Body of pancreas (tissue), 4 donors: ENCODE results near the gene FBXO31. TPM values are rescaled to one million over a fixed set of nuclear protein-coding genes. Genes with fewer than 3 reads are reported as not detected.

Source experiments
- ATAC-seq: fragments of 150-250 bp; one replicate; pipeline ENCODE4 v1.9.1; 2016
- DNase-seq, 4 donors: peaks; one replicate each; pipeline ENCODE4 v3.0.0-alpha.2; 2019
- H3K27ac ChIP-seq, 4 donors: fragments of 200-600 bp; sonication (generic); 1 replicate in 3 of 4; 2 replicates in 1 of 4; pipeline versions ENCODE4 v1.5.1 to v1.6.1; 2016 to 2019; ENCODE audit warnings: mild to moderate bottlenecking in 1 of 4, mixed read lengths in 1 of 4, moderate library complexity in 1 of 4
- H3K27me3 ChIP-seq, 2 donors: fragments of 200-600 bp; sonication (generic); one replicate each; pipeline ENCODE4 v1.6.0; 2016; ENCODE audit warnings: mild to moderate bottlenecking in 1 of 2
- H3K36me3 ChIP-seq, 2 donors: fragments of 200-600 bp; sonication (generic); replicated peaks in 1 of 2; 2 replicates each; pipeline ENCODE4 v1.5.1; 2016; ENCODE audit warnings: low read depth in 2 of 2; ENCODE audit not compliant: insufficient read depth in 1 of 2
- H3K4me1 ChIP-seq: fragments of 200-600 bp; sonication (generic); one replicate; pipeline ENCODE4 v1.6.0; 2016
- H3K4me3 ChIP-seq, 2 donors: fragments of 200-600 bp; sonication (generic); 1 replicate in 1 of 2; 2 replicates in 1 of 2; pipeline ENCODE4 v1.5.1; 2016 to 2019
- H3K9me3 ChIP-seq, 3 donors: fragments of 200-600 bp; sonication (generic); 1 replicate in 2 of 3; 2 replicates in 1 of 3; pipeline ENCODE4 v1.5.1; 2016
- POLR2A ChIP-seq, 3 donors: fragments of 450-650 bp; IDR thresholded peaks; one replicate each; pipeline ENCODE4 v1.6.1; 2016; ENCODE audit warnings: antibody characterized with exemption in 3 of 3, mild to moderate bottlenecking in 2 of 3
- WGBS, 2 donors: methylation state at CpG; one replicate each; pipeline ENCODE4 v1.1.5; 2017; 5-methylcytosine and 5-hydroxymethylcytosine counted together
- intact Hi-C: fragments of 100-400 bp; cut with DNase I; formaldehyde crosslinking; loops from one replicate; pipeline ENCODE4 v1.15.1; 2023
- total RNA-seq, 2 donors: library from RNA; depleted of rRNA; stranded (reverse); fragments of >200 nt; gene quantifications; one replicate each; pipeline ENCODE4 v1.1.0, GENCODE V29; 2016
- TF ChIP-seq, protein P1 (sequence below), 7 experiments: fragments of 450-650 bp in 4 of 7; fragments of 200-600 bp in 3 of 7; sonication (generic) in 3 of 7; IDR thresholded peaks; one replicate each; pipeline ENCODE4 v1.5.1; 2016 to 2019; ENCODE audit warnings: antibody characterized with exemption in 7 of 7

FBXO31 gene
- total RNA-seq, 2 donors from 2014 or later, result 35.5 to 46.8 TPM

DNA sequence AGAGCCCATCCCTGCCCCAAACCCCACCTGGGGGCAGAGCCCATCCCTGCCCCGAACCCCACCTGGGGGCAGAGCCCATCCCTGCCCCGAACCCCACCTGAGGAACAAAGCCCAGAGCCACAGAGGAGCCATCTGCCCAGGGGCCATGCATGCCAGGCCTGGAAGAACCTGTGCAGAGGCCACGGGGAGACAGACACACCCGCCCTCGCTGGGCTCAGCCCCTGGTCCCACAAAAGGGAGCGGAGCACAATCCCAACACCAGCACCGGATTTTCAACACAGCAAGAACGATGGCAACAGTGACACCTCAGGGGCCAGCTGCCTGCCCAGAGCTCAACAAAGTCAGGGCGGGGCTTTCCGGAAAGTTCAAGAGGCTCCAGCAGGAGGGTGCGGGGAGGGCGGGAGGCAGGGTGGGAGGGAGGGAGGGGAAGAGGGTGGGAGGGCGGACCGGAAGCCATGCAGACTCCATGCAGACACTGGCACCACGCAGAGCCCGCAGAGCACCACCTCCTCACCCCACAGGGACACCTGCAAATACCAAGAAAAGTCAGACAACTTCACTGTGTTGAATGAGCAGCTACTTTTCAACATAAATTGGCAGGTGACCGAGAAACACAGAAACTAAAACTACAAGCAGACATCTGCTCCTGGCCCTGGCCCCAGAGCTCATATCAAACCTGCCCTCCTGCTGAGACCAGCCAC lies 38.5 kb downstream of the FBXO31 start:
- H3K9me3 ChIP-seq, result no peaks in the 10 kb centered on the region
- WGBS, 2 donors, result 84 to 85% methylated on average over 5 to 16 of the region's 17 CpGs
- H3K4me1 ChIP-seq, result no peaks in the 10 kb centered on the region
- ATAC-seq, result peak; percentile 38
- no peak for TF ChIP-seq POLR2A (IDR thresholded peaks at IDR 0.05)
- TF ChIP-seq, protein P1, sequence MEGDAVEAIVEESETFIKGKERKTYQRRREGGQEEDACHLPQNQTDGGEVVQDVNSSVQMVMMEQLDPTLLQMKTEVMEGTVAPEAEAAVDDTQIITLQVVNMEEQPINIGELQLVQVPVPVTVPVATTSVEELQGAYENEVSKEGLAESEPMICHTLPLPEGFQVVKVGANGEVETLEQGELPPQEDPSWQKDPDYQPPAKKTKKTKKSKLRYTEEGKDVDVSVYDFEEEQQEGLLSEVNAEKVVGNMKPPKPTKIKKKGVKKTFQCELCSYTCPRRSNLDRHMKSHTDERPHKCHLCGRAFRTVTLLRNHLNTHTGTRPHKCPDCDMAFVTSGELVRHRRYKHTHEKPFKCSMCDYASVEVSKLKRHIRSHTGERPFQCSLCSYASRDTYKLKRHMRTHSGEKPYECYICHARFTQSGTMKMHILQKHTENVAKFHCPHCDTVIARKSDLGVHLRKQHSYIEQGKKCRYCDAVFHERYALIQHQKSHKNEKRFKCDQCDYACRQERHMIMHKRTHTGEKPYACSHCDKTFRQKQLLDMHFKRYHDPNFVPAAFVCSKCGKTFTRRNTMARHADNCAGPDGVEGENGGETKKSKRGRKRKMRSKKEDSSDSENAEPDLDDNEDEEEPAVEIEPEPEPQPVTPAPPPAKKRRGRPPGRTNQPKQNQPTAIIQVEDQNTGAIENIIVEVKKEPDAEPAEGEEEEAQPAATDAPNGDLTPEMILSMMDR (IDR thresholded peaks at IDR 0.05), result no peak
- peaks cover 11 to 17% of the 10 kb centered on the region in 2 donors for H3K36me3 ChIP-seq
- peak overlapping the region in 2 of 4 donors; percentile 24 to 40 for H3K27ac ChIP-seq
- H3K27me3 ChIP-seq, result no peaks in the 10 kb centered on the region
- intact Hi-C loops, result no loop called here
- DNase-seq, result no peak
- no peak overlapping the region for H3K4me3 ChIP-seq

DNA sequence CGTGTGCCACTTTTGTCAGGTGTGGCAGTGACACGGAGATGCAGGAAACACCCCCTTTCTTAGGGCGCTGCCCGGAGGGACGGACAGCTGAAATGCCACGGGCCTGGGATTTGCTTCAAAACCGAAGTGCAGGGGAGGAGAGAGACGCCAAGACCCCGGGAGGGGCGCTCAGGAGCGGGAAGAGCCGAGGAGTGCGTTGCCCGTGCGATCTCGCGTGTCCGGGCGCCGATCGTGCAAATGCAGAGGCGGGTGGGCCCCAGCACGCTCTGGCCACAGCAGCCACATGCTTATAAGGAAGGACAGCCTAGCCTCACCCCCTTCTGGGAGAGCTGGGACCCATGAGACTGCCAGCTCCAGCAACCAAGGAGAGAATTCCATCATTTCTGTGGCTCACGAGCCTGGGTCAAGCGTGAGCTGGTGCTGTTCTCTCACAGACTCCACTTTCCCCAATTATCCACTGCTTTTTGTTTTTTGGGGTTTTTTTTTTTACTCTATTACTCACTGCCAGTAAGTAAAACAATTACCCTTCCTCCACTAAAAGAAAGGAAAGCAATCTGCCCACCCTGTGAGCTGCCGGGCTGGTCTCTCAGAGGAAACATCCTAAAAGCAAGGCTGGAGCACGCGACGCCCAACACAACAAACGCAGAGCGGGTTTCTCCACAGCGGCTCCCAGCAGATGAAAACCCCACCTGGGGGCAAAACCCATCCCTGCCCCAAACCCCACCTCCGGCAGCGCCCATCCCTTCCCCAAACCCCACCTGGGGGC lies 39.2 kb downstream of the FBXO31 start:
- Histone ChIP-seq H3K4me1 (no peaks in the 10 kb centered on the region), H3K9me3 (no peaks in the 10 kb centered on the region), H3K4me3 (no peak overlapping the region), H3K27me3 (no peaks in the 10 kb centered on the region), H3K27ac (peak overlapping the region in 2 of 4 donors; percentile 12 to 24), H3K36me3 (peaks cover 11 to 17% of the 10 kb centered on the region in 2 donors)
- DNase-seq, result no peak
- 86 to 89% methylated on average over 31 to 34 of the region's 34 CpGs for WGBS, 2 donors
- TF ChIP-seq, protein P1 (IDR thresholded peaks at IDR 0.05), result no peak
- no peak for ATAC-seq
- intact Hi-C loops, result no loop called here

DNA sequence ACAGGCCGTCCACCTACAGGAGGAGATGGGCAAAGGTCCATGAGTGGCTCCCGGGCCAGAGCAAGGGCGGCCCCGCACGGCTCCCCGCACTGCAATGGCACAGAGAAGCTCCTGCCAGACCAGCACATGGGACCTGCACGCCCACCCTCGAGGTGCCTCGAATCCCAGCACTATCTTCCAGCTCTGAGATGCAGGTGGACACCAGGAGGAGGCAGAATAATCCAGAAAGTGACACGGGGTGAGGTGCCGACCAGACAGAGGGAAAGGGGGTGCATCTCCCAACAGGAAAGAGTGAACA lies 39.9 kb downstream of the FBXO31 start:
- TF ChIP-seq, protein P1 (IDR thresholded peaks at IDR 0.05), result no peak
- Histone ChIP-seq H3K36me3 (peaks cover 11 to 17% of the 10 kb centered on the region in 2 donors), H3K9me3 (no peaks in the 10 kb centered on the region), H3K27ac (no peak overlapping the region), H3K4me1 (no peaks in the 10 kb centered on the region), H3K27me3 (no peaks in the 10 kb centered on the region), H3K4me3 (no peak overlapping the region)
- DNase-seq (no peak), ATAC-seq (no peak)
- intact Hi-C loops, result no loop called here
- WGBS, 2 donors, result 67 to 90% methylated on average over 2 to 10 of the region's 11 CpGs

DNA sequence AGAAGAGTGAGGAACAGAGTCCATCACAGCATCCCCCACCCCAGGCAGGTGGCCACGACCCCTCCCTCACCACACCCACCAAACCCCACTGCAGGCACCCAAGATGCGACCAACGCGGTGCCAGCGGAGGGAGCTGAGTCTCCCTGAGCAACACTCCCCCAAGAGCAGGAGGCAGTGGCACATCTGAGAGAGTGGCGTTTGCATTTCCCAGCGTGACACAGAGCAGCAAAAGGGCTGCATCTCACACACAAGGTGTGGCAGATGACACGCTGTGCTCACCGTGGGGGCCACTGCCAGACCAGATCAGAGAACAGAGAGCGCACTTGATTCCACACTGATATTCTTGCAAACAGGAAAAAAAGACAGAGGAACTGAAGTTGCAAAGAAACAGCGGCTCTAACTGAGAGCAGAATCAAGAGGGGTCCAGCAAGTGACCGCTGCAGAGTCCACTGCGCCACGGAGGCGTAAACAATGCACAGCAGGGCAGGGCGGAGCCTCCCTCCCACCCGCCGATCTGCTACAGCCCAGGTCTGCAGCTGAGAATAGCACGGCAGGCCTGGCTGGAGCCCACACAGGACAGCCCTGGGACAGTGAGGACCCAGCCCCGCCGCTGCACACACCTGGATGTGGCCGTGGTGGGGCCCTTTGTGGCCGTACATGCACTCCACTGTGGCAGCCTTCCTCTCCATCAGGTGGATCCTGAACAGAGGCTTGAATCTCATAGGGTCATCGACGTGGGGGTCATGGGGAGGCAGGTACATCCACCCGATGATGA lies 40.4 kb downstream of the FBXO31 start:
- intact Hi-C loops, result no loop called here
- H3K27ac ChIP-seq, result no peak overlapping the region
- DNase-seq (no peak), ATAC-seq (no peak)
- no peak for TF ChIP-seq POLR2A (IDR thresholded peaks at IDR 0.05)
- TF ChIP-seq, protein P1 (IDR thresholded peaks at IDR 0.05), result no peak
- WGBS, 2 donors, result 83 to 86% methylated on average over 14 to 26 of the region's 26 CpGs
- no peak overlapping the region for H3K4me3 ChIP-seq
- H3K9me3 ChIP-seq, result no peaks in the 10 kb centered on the region
- peaks cover 11 to 17% of the 10 kb centered on the region in 2 donors for H3K36me3 ChIP-seq
- no peaks in the 10 kb centered on the region for H3K4me1 ChIP-seq
- no peaks in the 10 kb centered on the region for H3K27me3 ChIP-seq
